ENCODE data around the gene MGME1. TPM values are rescaled to one million over a fixed set of nuclear protein-coding genes. Genes with fewer than 3 reads are reported as not detected.

Gene MGME1
- total RNA-seq, 1 experiment from 2014 or later = 10.5 TPM

- Mint-ChIP-seq H3K27ac (ENCODE audit: unreplicated experiment) (no peak overlapping the region), H3K27me3 (ENCODE audit: unreplicated experiment) (no peaks in the 10 kb centered on the region), H3K9me3 (ENCODE audit: low read depth, unreplicated experiment) (no peaks in the 10 kb centered on the region), H3K4me3 (ENCODE audit: low read depth, unreplicated experiment) (no peak overlapping the region), H3K4me1 (ENCODE audit: low read depth, unreplicated experiment) (no peaks in the 10 kb centered on the region), H3K36me3 (ENCODE audit: insufficient read depth, unreplicated experiment) (peaks cover 18% of the 10 kb centered on the region)
- no TSS peak for BruUV-seq (replicated peaks)
- no peak for TF ChIP-seq CTCF (IDR thresholded peaks at IDR 0.05; ENCODE audit: unreplicated experiment)
- intact Hi-C loops (cut with micrococcal nuclease; ENCODE audit: unreplicated experiment) = no loop called here
- DNase-seq = no peak
- CTCF ChIA-PET = no interaction called here
These were observed 14.9 kb upstream of the MGME1 start for GRCh38 chr20:17953935-17954334.

GRCh38 chr20:17955302-17955701 is 13.5 kb upstream of the MGME1 start:
- Mint-ChIP-seq H3K4me3 (ENCODE audit: low read depth, unreplicated experiment) (no peak overlapping the region), H3K9me3 (ENCODE audit: low read depth, unreplicated experiment) (no peaks in the 10 kb centered on the region), H3K4me1 (ENCODE audit: low read depth, unreplicated experiment) (peaks cover 9% of the 10 kb centered on the region), H3K36me3 (ENCODE audit: insufficient read depth, unreplicated experiment) (peaks cover 18% of the 10 kb centered on the region), H3K27ac (ENCODE audit: unreplicated experiment) (no peak overlapping the region), H3K27me3 (ENCODE audit: unreplicated experiment) (no peaks in the 10 kb centered on the region)
- CTCF ChIA-PET = no interaction called here
- no peak for DNase-seq
- intact Hi-C loops (cut with micrococcal nuclease; ENCODE audit: unreplicated experiment) = no loop called here
- TF ChIP-seq CTCF (IDR thresholded peaks at IDR 0.05; ENCODE audit: unreplicated experiment) = no peak
- BruUV-seq (replicated peaks) = no TSS peak

- Mint-ChIP-seq H3K4me1 (ENCODE audit: low read depth, unreplicated experiment) (peaks cover 11% of the 10 kb centered on the region), H3K4me3 (ENCODE audit: low read depth, unreplicated experiment) (no peak overlapping the region), H3K9me3 (ENCODE audit: low read depth, unreplicated experiment) (no peaks in the 10 kb centered on the region), H3K36me3 (ENCODE audit: insufficient read depth, unreplicated experiment) (peaks cover 14% of the 10 kb centered on the region), H3K27ac (ENCODE audit: unreplicated experiment) (no peak overlapping the region), H3K27me3 (ENCODE audit: unreplicated experiment) (no peaks in the 10 kb centered on the region)
- no peak for DNase-seq
- BruUV-seq (replicated peaks) = no TSS peak
- intact Hi-C loops (cut with micrococcal nuclease; ENCODE audit: unreplicated experiment) = no loop called here
- CTCF ChIA-PET = interaction anchor here (0.6 kb wide), 1 partner anchor 395 kb away, joined by 5 read pairs; no protein-coding TSS in a partner anchor
- no peak for TF ChIP-seq CTCF (IDR thresholded peaks at IDR 0.05; ENCODE audit: unreplicated experiment)
These were observed 12.6 kb upstream of the MGME1 start for GRCh38 chr20:17956099-17956685.

DNA sequence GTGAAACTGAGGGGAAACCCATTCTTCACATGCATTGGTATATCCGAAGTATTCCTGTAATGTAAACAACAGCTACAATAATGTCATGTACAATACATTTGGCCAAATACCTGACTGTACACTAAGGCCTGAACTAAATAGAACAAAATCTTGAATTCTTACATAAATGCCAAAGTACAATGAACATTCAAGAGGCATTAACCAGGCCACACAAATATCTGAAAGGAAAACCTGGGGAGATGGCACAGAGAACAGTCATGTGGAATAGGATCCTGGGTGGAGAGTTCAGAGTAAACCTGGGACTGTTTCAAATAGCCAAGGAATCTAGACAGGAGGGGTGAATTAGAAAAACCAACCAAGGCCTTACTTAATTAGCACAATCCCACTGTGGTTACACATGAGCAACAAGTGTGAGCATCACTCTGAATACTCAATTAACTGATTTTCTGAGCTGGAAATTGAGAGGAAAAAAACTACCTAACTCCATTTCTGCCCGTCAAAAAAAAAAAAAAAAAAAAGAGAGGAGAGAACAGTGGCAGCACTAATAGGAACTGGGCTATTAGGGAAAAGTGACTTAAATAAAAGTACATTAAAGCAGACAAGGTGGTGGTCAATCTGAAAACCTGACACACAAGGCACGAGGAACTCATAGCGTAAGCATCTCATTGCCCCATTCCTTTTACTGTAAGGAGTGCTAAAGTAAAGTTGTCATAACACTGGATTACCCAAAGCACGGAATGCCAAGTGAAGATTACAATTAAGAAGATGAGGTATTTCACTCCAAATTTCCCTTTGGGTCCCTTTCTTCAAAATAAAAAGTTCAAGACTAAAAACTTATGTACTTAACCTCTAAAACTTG is 11.1 kb upstream of the MGME1 start:
- intact Hi-C loops (cut with micrococcal nuclease; ENCODE audit: unreplicated experiment) = no loop called here

More for the DNA sequence above, 11.1 kb upstream of the MGME1 start:
- DNase-seq = no peak
- Mint-ChIP-seq H3K27ac (ENCODE audit: unreplicated experiment) (no peak overlapping the region), H3K4me3 (ENCODE audit: low read depth, unreplicated experiment) (no peak overlapping the region), H3K4me1 (ENCODE audit: low read depth, unreplicated experiment) (peaks cover 18% of the 10 kb centered on the region), H3K27me3 (ENCODE audit: unreplicated experiment) (no peaks in the 10 kb centered on the region), H3K36me3 (ENCODE audit: insufficient read depth, unreplicated experiment) (peaks cover 14% of the 10 kb centered on the region), H3K9me3 (ENCODE audit: low read depth, unreplicated experiment) (no peaks in the 10 kb centered on the region)
- CTCF ChIA-PET = no interaction called here
- no TSS peak for BruUV-seq (replicated peaks)
- no peak for TF ChIP-seq CTCF (IDR thresholded peaks at IDR 0.05; ENCODE audit: unreplicated experiment)
